SKM-1 treated with dmso at 0.1 percent for 144 hours (cell line): ENCODE results near the gene FAHD1.

ENCODE experiments used
- DNase-seq: peaks from one replicate; lab custom pipeline; 2025; ENCODE audit not compliant: unreplicated experiment; lab: John Stamatoyannopoulos, UW

FAHD1 gene

DNA sequence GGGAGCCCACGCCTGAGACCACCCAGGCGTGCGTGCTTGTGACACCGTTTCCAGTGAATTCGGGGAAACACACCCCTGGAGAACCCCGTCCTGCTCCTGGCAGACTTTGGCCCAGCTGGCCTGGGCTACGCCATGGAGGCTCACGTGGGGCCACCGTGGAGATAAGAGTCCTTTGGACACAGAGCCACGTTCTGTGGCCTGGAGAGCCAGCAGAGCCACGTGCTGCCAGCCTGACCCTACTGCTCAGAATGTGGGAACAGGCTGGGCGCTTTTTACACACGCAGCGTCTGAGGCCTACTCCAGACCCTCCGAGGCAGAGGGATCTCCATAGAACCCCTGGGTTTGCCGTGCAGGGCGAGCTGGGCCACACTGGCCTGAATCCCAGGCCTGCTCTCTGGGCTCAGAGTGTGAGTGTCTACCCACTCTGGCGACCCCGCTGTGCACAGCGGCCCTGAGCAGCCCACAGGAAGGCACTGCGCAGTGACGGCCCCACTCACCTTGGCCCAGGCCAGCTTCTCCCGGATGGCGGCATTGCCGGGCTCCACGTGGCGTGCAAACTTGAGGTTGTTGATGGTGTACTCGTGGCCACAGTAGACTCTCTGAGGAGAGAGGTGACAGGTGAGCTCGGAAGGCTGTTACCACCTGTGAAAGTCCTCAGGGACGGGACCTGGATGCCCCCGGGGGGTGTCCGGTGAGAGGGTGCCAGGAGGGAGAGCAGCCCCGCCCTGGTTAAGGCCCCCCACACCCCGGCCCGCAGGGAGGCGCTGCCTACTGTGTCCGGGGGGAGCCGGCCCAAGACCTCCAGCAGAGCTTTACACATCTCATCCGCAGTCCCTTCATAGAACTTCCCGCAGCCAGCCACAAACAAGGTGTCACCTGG lies 10.4 kb upstream of the FAHD1 start:
- no peak for DNase-seq

DNA sequence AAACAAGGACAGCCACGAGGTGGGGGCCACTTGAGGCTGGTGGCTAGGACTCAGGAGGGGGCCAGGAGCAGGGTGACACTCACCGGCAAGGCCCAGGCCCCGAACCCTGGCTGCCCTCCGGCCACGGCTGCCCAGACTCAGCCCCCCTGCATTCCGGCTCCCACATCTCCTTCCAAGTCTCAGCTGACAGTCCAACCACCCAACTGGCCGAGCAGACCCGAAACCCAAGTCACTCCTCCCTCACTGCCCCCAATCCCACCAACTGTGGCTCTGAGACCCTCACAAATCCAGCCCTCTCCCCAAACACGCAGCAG lies 9.8 kb upstream of the FAHD1 start:
- no peak for DNase-seq

DNA sequence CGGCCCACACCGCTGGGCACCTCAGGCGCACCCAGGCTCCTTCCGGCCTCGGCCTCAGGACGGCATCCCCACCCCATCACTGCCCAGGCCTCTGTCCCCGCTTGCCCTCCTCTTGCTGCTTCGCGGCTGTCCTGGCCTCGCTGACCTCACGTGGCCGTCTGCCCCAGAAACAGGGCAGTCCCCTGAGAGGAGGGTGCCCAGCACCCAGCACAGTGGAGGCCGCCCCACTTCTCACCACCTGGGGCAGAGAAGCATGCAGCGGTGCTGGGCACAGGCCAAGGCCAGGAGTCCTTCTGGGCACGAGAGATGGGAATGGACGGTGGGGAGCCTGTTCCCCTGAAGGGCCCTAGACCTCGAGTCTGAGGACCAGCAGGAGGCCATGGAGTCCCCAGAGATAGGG lies 9.3 kb upstream of the FAHD1 start:
- no peak for DNase-seq

DNA sequence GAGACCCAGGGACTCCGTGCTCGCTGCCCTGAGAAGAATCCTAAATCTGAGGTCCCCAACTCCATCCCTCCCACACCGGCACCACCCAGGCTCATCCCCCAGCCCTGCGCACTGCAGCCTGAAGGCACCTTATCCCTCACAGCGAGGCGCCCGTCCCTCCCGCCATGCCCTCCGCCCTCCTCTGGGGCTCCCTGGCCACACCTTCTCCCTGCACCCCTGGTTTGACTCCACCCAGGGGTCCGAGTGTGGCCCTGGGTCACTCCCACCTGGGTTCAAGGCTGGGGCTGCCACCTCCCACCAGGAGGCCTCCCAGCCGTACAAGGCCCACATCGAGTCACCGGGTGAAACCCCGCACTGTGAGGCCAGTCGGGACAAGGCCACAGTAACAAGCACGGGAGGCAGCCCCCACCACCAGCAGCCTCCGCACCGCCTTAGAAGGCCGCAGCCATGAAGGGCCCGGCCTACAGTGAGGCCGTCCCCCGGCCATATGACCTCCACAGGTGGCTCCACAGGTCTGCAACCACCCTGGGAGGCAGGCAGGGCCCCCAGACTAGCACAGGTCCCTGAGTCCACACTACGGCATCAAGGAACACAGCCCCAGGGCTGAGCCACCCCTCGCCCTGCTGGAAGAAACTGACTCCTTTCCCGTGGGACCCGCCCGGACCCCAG lies 8.7 kb upstream of the FAHD1 start:
- DNase-seq: no peak

DNA sequence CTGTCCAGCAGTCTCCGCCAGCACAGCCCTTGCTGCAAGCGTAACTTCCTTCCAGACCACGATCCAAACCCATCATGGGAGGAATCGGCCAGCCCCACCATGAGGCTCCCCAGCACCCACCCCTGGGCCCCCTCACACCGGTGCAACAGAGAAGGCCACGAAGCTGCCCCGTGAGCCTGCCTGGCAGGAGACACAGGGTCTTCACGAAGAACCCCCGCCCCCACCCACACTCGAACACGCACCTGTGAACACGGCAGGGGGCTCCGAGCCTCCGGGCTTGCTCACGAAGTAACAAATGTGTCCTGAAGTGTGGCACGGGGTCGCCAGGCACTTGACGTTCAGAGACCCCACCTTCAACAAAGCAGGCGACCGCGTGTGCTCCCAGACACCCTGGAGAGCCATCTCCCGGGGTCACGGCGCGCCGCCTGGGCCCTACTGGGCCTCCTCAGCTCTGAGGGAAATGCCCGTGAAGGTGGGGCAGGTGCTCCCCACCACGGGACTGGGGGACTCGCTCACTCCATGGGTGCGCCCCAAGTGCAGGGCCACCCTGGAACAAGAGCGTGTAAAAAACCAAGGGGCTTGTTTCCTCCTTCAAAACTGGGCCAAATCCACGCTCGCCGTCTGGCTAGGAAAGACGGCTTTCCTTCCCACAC lies 8.0 kb upstream of the FAHD1 start:
- DNase-seq: no peak

DNA sequence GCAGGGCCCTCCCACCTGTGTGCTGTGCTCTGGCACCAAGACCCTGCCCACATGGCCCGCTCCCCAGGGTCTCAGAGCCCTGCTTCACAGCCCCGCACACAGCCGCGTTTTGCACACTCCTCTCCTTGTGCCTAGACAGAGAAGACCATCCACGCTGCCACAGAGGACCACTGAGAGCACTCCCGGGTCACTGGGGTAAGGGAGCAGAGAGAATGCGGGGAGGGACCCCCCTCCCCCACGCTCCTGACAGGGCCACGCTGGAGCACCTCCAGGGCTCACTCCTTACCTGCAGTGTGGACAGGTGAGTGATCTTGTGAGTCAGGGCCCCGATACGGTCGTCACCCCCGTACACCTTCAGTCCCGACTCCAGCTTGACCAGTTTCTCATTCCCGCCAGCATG lies 7.4 kb upstream of the FAHD1 start:
- DNase-seq: no peak

DNA sequence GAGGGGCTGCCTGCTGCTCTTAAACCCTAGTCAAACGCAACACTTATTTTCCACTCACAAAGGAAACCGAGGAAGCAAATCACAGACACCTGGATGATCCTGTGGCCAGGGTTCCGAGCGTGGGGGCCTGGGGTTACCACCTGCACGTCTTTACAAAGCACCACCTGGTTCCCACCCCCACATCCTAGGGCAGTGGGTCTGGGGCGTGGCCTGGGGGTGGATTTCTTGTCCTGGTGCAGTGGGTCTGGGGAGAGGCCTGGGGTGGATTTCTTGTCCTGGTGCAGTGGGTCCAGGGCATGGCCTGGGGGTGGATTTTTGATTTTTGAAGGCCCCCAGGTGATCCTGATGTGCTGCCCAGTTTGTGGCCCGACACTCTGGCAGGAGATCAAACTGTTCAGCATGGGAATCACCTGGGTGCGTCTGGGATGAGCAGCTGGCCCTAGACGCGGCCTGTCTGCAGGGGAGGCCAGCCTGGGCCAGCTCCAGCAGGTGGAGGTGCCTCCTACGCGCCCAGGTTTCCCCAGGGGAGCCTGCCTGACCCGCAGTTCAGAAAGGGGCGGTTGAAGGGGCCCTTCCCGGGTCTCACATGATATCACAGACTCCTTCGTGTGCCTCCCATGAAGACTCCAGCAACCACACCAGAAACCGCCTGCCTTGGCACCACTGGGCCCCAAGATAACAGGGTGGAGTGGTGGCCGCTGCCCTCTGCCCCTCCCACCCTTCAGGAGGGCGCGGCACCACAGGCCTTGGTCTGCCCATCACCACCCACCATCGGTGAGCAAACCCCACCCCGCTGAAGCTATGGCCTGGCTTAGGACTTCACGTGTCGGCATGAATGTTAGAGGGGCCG lies 6.7 kb upstream of the FAHD1 start:
- DNase-seq: no peak

DNA sequence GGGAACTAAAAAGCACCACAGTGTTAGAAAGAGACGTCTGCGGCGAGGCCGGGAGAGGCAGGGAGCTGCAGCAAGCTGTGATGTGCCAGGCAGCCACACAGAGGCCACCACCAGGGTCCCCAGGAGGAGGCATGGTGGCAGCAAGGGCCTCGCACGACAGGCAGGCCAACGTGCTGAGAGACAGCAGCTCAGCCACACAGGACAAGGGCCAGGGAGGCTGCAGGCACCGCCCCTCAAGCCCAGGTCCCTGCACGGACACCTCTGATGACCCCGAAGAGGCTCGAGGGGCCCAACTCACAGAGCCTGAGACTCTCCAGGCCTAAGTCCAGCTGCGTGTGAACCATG lies 6.1 kb upstream of the FAHD1 start:
- no peak for DNase-seq

DNA sequence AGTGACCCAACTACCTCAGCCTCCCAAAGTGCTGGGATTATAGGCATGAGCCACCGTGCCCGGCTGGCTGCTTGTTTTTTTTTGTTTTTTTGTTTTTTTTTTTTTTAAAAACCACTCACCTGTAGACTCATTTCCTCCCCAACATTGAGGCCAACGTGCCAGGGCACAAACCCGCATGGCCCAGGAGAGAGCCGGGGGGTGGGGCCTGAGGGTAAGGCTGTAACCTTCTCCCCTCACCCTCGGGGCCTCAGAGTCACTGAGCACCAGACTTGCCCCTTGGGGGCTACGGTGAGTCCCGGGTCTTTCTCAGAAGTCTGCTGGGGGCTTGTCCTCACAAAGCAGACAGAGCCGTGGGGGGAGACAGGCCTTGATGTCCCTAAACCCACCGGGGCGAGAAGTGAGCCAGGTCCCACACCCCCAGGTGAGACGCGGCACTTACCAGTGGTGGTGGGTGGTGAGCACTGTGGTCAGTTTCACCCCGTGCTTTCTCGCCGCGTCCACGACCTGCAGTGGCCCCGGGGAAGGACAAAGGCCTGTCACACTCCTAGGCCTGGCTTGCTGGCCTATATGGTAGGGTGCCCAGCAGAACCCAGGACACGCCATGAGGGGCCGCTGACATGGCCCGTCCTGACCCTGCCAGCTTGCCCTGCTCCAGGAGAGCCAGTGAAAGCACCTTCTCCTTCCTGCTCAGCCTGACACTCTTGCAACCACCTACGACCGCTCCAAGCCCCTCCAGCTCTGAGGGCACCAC lies 5.0 kb upstream of the FAHD1 start:
- DNase-seq: no peak

DNA sequence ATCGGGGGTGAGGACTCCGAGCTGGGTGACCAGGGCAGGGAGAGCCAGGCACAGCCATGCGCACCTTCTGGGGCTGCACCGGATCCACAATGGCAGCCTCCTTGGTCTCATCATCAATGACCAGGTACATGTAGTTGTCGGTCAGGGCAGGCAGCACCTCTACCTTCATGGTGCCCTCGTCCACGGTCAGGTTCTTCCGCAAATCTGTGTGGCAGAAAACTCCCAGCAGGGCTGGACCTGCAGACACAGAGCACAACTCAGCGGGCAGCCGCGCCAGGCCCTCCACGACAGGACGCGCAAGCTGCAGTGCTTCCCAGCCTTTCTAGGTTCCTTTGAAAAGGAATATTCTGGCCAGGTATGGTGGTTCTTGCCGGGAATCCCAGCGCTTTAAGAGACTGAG lies 4.2 kb upstream of the FAHD1 start:
- DNase-seq: no peak

DNA sequence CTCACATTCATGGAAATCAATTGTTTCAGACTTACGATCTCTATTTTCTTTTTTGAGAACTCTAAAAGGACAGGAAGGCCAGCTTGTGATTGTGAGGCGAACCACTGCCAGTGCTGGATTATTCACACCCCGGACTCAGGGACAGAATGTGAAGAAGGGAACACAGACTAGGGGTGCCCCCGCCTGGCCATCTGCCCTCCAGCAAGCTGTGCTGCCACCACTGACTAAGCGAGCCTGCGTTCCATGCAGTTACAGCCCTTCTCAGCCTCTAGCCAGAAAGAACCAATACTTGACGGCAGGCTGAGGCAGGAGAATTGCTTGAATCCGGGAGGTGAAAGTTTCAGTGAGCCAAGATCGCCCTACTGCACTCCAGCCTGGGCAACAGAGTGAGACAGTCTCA lies 3.2 kb upstream of the FAHD1 start:
- no peak for DNase-seq

DNA sequence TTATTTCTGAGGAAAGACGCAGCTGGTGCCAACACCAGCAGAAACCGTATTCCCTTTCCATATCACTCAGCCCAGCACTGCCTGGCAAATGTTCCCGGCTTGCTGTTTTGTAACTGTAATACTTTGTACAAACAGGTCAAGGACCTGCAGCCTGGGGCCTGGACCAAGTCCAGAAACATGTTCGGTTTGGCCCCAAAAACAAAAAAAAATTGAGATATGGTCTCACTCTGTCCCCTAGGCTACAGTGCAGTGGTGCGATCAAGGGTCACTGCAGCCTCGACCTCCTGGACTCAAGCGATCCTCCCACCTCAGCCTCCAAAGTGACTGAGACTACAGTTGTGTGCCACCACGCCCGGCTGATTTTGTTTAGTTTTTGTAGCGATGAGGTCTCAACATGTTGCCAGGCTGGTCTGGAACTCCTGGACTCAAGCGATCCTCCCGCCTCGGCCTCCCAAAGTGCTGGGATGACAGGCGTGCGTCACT lies 1.6 kb upstream of the FAHD1 start:
- DNase-seq: no peak

DNA sequence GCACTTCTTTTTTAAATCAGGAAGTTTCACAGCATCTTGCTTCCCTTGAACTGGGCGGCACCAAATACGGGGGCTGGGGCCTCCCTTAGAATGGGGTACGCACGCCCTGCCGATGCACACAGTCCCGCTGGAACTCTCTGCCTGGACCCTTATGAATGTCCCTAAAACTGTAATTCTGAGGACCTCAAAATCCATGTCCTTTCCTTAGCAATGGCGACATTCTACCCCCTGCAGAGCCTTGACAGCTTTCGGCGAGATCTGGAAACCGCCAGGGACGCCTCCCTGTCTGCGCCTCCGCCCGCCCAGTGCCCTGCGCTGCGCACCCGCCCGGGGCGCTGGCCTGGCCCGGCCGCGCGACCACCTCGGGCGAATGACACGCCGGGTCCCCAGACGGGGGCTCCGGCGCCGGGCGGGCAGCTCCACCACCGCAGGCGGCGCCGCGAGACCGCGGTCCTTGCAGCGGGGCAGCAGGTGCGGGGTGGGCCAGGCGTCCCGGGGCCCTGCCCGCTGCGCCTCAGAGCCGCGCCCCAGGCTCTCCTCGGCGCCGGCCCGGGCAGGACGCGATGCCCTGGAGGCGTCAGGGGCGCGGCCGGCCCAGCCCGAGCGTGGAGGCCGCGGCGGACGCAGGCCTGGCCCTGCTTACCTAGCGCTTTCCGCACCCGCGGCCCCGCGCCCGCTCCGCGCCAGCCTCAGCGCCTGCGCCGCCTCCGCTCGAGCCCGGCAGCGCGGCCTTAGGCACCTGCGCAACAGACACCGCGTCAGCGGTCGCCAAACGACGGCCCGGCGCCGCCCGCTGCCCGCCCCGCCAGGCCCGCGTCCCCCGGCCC lies 929 bp upstream of the FAHD1 start:
- peak; percentile 49 for DNase-seq

DNA sequence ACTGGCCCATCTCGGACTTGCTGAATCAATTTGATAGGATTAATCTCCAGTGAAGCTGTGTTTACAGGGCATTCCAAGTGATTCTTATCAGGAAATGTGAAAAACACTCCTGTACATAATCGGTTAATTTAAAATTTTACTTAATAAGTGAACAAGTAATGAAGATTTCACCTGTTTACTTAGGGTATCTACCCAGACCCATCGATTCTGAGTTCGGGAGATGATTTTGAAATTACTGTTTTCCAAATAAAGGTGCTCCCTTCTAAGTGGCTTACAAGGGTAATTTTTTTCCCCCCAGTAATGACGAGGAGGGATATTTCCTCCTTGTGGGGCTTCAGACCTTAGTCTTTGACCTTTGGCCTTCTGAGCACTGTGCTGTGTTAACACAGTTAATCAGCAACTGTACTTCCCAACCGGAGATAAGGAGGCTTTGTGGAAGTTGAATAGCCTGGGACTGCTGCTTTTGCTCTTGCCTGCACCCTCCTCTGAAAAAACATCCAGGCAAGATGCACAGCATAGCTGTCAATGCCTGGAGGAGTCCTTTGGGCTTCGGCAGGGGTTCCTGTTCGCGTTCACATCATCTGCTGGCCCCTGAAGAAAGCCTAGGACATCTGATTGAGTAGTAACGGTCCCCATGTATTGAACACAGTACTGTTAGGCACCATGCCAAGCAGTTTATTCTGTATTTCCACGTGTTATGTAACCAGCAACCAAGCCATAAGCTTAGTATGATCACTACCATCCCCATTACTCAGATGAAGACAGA lies 1.8 kb downstream of the FAHD1 start:
- DNase-seq: no peak

DNA sequence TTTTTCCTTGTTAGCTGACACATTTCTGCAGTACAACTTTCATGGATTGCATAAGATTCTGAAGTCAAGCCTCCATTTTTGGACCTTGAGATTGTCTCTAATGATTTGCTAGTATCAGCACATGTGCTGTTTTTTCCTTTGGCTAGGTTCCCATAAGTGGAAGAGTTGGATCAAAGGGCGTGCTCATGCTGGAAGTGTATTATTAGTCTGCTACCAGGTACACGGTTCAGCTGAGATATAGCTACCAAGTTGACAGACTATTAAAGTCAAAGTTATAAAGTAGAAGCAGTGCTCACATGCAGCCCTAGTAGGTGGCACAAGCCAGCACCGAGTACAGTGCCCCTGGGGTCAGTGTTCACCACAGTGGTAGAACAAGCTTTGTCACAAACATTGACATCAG lies 3.2 kb downstream of the FAHD1 start:
- no peak for DNase-seq

DNA sequence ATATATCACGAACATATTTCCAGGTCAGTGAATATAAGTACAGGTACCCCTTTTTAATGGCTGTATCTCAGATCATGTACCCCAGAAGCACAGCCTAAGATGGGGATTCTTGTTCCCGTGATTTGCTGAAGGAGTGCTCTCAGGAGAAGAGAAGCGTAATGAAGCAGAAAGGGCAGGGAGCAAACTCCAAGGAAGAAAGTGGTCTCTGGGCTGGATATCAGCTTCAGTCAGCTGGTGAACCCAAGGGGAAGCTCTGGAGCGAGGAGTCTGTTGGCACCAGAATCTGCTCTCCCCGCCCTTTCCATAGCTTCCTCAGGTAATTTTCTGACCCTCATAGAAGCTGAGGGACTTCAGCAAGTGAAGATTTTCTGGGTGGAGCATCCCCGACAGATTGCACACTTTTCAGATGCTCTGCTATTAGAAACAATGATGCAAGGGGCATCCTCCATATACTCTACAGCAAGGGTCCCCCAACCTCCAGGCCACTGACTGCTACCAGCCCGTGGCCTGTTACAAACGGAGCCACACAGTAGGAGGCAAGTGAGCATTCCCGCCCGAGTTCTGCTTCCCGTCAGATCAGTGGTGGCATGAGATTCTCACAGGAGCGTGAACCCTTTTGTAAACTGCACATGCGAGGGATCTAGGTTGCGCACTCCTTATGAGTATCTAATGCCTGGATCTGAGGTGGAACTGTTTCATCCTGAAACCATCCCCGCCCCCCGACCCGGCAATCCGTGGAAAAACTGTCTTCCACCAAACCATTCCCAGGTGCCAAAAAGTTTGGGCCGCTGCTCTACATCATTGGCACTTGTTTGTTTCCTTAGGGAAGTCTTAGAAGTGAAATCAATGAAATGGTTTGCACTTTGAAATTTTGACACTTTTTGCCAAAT lies 4.4 kb downstream of the FAHD1 start:
- DNase-seq: no peak

DNA sequence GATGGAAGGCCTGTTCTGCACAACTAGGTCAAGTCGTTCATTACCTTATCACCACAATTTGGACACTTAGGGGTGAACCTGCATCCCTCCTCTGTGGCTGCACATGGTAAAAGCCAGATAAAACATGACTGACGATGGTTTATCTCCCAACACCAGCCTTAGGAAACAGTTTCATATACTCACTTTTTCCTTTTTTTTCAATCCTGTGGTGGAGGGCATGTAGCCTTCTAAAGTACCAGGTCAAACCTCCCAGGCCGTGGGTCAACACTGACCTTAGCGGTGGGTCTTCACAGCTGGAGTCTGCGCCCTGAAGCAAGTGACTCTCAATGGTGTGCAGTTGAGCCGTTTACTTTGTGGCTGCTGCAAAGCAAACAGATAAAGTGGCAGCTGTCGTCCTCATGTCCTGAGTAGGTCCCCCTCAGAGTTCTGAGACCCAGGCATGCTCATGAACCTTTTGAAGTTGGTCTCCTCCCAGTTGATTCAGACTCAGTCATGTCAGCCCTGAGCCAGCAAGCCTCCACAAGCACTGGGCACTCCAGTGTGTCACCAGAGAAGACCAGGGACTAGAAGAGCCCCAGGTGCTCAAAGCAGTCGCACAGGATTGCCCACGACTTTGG lies 5.9 kb downstream of the FAHD1 start:
- no peak for DNase-seq

DNA sequence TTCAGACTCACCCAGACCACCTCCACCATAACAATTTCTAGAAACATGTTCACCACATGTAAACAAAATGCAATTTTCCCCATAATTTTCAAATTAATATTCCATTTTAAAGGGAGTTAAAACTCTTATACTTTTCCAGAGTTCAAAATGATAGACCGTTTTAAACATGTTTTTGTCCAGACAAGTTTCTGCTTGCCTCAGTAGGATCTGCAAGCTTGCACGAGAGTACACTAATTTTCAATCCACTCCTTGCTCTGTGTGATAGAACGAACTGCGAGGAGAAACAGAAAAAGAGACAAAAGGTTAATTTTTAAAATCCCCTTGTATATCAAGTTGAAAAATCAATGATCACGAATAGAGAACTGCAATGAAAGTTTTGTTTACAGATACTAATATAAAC lies 7.1 kb downstream of the FAHD1 start:
- no peak for DNase-seq
